ENCODE measurements around the gene PRKCZ. TPM values are rescaled to one million over a fixed set of nuclear protein-coding genes. Genes with fewer than 3 reads are reported as not detected.

PRKCZ gene
- total RNA-seq, 2 experiments from 2014 or later = 8.0 to 10.0 TPM

DNA sequence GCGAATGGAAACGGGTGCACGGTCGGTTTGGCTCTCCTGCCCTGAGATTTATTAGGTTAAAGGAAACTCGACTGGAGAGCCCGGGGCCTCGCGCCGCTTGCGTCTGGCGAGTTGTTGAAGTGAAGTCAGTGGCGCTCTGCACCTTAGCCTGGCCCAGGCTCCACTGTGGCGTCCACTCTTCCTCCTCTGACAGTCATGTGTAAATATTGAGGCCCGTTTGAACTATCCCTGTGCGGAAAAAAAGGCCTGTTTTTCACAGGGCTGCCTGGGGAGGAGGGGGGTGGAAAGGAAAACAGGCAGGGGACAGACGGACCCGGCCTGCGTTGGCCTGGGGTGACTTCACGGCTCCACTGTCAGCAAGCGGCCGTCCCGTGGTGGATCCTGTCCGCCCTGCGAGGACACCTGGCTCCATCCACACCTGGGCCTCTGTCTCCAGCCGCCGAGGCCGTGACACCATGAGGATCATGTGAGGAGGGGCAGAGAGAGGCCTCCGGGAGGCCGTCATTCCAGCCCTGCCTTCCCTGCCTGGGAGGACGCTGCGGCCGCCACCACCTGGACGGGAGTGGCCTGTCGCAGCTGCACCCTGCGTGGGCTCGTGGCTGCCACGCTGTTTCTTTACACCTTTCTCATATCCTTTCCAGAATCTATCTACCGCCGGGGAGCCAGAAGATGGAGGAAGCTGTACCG is 84.6 kb downstream of the PRKCZ start:
- H4K20me1 ChIP-seq (ENCODE audit: insufficient read depth, low read length) = no peaks in the 10 kb centered on the region
- no peak overlapping the region for H3K27ac ChIP-seq (ENCODE audit: low read depth, low read length, poor library complexity, severe bottlenecking)
- H3K79me2 ChIP-seq (ENCODE audit: insufficient read depth, low read depth, low read length) = no peaks in the 10 kb centered on the region
- H2AFZ ChIP-seq (ENCODE audit: low read length) = no peak overlapping the region
- DNase-seq (ENCODE audit: low spot score) = no peak
- H3K9me2 ChIP-seq (ENCODE audit: insufficient read depth, low read length) = no peaks in the 10 kb centered on the region
- ChIA-PET POLR2A (no interaction called here), CTCF (ENCODE audit: unreplicated experiment) (no interaction called here)
- peaks cover 7% of the 10 kb centered on the region for H3K4me1 ChIP-seq (ENCODE audit: insufficient read depth, low read length, poor library complexity, severe bottlenecking)
- no peaks in the 10 kb centered on the region for H3K36me3 ChIP-seq (ENCODE audit: insufficient read depth, low read length)
- no peak overlapping the region for H3K4me3 ChIP-seq (ENCODE audit: low read depth, low read length, poor library complexity, severe bottlenecking)
- no peak for TF ChIP-seq EZH2phosphoT487 (IDR thresholded peaks at IDR 0.05; ENCODE audit: borderline replicate concordance, low read depth, low read length)
- TF ChIP-seq, protein P1, sequence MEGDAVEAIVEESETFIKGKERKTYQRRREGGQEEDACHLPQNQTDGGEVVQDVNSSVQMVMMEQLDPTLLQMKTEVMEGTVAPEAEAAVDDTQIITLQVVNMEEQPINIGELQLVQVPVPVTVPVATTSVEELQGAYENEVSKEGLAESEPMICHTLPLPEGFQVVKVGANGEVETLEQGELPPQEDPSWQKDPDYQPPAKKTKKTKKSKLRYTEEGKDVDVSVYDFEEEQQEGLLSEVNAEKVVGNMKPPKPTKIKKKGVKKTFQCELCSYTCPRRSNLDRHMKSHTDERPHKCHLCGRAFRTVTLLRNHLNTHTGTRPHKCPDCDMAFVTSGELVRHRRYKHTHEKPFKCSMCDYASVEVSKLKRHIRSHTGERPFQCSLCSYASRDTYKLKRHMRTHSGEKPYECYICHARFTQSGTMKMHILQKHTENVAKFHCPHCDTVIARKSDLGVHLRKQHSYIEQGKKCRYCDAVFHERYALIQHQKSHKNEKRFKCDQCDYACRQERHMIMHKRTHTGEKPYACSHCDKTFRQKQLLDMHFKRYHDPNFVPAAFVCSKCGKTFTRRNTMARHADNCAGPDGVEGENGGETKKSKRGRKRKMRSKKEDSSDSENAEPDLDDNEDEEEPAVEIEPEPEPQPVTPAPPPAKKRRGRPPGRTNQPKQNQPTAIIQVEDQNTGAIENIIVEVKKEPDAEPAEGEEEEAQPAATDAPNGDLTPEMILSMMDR (conservative IDR thresholded peaks at IDR 0.05; ENCODE audit: low read length) = no peak
- no peak overlapping the region for H3K4me2 ChIP-seq (ENCODE audit: low read length)
- BruUV-seq (replicated peaks) = no TSS peak
- intact Hi-C loops (cut with micrococcal nuclease; ENCODE audit: unreplicated experiment) = no loop called here
- H3K9me3 ChIP-seq (ENCODE audit: low read length) = no peaks in the 10 kb centered on the region

DNA sequence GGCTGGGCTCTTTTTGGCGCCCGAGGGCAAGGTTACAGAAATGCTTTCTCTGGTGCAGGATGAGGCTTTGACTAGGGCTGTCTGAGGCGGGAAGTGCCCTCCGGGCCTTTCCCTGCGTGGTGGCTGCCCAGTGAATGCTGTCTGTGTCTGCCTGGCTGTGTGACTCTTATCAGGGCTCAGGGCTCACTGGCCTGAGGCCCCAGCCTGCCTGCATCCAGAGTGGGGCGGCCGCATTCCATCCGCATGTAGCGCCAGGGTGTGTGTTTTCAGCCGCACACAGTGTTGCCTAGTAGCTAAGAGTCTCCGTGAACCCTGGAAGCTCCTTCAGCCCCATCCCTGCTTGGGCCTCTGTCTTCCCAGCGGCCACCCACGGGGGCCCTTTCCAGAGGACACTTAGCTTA is 85.2 kb downstream of the PRKCZ start:
- no TSS peak for BruUV-seq (replicated peaks)

DNA sequence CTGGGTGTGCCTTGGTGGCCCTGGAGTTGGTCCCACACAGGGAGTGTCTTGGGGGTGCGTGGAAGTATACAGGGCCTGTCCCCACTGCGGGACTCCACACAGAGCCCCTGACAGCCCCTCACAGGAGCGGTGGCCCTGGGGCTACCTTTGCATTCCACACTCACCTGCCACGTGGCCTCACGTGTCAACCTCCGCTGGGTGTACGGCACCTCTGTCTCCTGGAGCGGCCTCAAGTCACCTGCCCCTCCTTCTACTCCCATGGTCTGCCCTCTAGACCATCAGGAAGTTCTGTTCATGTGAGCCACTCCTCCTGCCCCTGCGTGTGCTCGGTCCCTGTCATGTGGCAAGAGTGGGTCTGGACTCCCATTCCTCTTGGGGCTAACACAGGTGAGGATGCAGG is 85.7 kb downstream of the PRKCZ start:
- Histone ChIP-seq H3K4me2 (ENCODE audit: low read length) (no peak overlapping the region), H3K4me3 (ENCODE audit: low read depth, low read length, poor library complexity, severe bottlenecking) (no peak overlapping the region), H3K9me2 (ENCODE audit: insufficient read depth, low read length) (no peaks in the 10 kb centered on the region), H3K9me3 (ENCODE audit: low read length) (no peaks in the 10 kb centered on the region), H3K79me2 (ENCODE audit: insufficient read depth, low read depth, low read length) (no peaks in the 10 kb centered on the region), H2AFZ (ENCODE audit: low read length) (no peak overlapping the region), H3K36me3 (ENCODE audit: insufficient read depth, low read length) (no peaks in the 10 kb centered on the region), H3K27ac (ENCODE audit: low read depth, low read length, poor library complexity, severe bottlenecking) (no peak overlapping the region), H3K4me1 (ENCODE audit: insufficient read depth, low read length, poor library complexity, severe bottlenecking) (peaks cover 7% of the 10 kb centered on the region), H4K20me1 (ENCODE audit: insufficient read depth, low read length) (no peaks in the 10 kb centered on the region)
- TF ChIP-seq, protein P1 (conservative IDR thresholded peaks at IDR 0.05; ENCODE audit: low read length) = no peak
- no peak for TF ChIP-seq EZH2phosphoT487 (IDR thresholded peaks at IDR 0.05; ENCODE audit: borderline replicate concordance, low read depth, low read length)
- DNase-seq (ENCODE audit: low spot score) = no peak
- no TSS peak for BruUV-seq (replicated peaks)
- CTCF ChIA-PET (ENCODE audit: unreplicated experiment) = no interaction called here
- intact Hi-C loops (cut with micrococcal nuclease; ENCODE audit: unreplicated experiment) = no loop called here
- POLR2A ChIA-PET = interaction anchor here (0.7 kb wide), 1 partner anchor 206 kb away, joined by 3 read pairs; no protein-coding TSS in a partner anchor

More for the DNA sequence above, 85.2 kb downstream of the PRKCZ start:
- no peaks in the 10 kb centered on the region for H3K9me2 ChIP-seq (ENCODE audit: insufficient read depth, low read length)
- ChIA-PET CTCF (ENCODE audit: unreplicated experiment) (no interaction called here), POLR2A (interaction anchor here (0.7 kb wide), 1 partner anchor 205 kb away, joined by 3 read pairs; no protein-coding TSS in a partner anchor)
- no peaks in the 10 kb centered on the region for H3K36me3 ChIP-seq (ENCODE audit: insufficient read depth, low read length)
- H3K4me1 ChIP-seq (ENCODE audit: insufficient read depth, low read length, poor library complexity, severe bottlenecking) = peaks cover 7% of the 10 kb centered on the region
- TF ChIP-seq, protein P1 (conservative IDR thresholded peaks at IDR 0.05; ENCODE audit: low read length) = no peak
- TF ChIP-seq EZH2phosphoT487 (IDR thresholded peaks at IDR 0.05; ENCODE audit: borderline replicate concordance, low read depth, low read length) = no peak
- no peaks in the 10 kb centered on the region for H4K20me1 ChIP-seq (ENCODE audit: insufficient read depth, low read length)
- no peaks in the 10 kb centered on the region for H3K9me3 ChIP-seq (ENCODE audit: low read length)
- H3K4me3 ChIP-seq (ENCODE audit: low read depth, low read length, poor library complexity, severe bottlenecking) = no peak overlapping the region
- H3K4me2 ChIP-seq (ENCODE audit: low read length) = no peak overlapping the region
- no peak for DNase-seq (ENCODE audit: low spot score)
- no peak overlapping the region for H3K27ac ChIP-seq (ENCODE audit: low read depth, low read length, poor library complexity, severe bottlenecking)
- no peaks in the 10 kb centered on the region for H3K79me2 ChIP-seq (ENCODE audit: insufficient read depth, low read depth, low read length)
- intact Hi-C loops (cut with micrococcal nuclease; ENCODE audit: unreplicated experiment) = no loop called here
- no peak overlapping the region for H2AFZ ChIP-seq (ENCODE audit: low read length)
